ENCODE measurements around the gene PPP3CA. TPM values are rescaled to one million over a fixed set of nuclear protein-coding genes. Genes with fewer than 3 reads are reported as not detected.
A peak's percentile ranks its signal among the peaks of the same experiment; 100 is the strongest.

PPP3CA gene
- total RNA-seq, 1 donor from 2014 or later, result 38.4 TPM

DNA sequence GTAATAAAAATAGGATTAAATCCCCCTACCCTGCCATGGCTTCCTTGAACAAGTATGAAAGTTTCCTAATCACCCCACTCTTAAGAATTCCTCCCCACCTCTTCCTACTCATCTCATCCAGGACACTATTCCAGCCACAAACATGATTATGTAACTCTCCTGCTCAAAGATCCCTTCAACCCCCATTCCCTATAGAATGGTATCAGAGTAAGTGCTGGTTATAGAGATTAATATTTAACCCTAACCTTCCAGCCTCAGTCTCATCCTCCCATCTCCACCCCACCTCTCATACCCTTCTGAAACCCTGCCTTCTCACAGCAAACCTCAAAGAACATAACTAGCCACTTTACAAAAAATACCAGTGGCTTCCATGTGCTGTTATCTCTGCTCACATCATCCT lies 155.1 kb downstream of the PPP3CA start:
- no peaks in the 10 kb centered on the region for H3K9me3 Mint-ChIP-seq
- Histone ChIP-seq H3K27ac (no peak overlapping the region), H3K9ac (no peak overlapping the region)

DNA sequence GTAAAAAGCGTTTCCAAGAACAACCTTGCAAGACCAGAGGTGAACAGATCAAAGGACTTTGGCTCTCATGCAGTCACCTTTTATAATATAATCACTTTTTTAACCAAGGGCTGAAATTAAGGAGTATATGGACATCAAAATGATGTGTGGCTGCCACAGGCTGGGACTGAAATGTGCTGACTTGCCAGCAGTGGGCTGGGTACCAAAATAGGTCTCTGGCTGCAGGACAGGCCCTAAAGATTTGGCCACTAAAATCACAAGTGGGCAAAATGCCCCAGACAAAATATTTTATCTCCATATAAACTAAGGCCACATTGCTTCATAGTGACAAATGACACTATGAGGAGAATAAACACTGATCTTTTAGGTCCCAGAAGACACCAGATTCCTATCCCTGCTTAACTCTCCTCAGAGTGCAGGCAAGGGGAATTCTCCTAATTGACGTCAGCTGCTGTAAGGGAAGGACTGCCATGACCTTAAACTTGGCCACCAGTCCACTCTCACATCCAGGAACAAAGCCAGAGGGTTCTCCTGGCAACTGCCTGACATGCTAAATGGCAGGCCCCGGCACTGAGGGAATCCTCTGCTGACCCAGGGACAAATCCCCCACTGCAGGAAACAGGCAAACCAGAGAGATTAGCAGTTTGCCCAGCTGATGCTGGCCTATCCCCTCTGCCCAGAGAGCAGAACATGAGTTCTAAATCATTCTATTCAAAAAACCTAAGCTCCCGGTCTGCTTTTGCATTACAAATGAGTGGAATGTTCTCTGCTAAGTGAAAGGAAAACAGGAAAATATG lies 155.8 kb downstream of the PPP3CA start:
- Mint-ChIP-seq H3K36me3 (peaks cover 4% of the 10 kb centered on the region), H3K4me3 (no peak overlapping the region), H3K4me1 (peaks cover 26% of the 10 kb centered on the region), H3K27ac (no peak overlapping the region), H3K9me3 (no peaks in the 10 kb centered on the region), H3K27me3 (ENCODE audit: insufficient read depth, low read depth) (peaks cover 2% of the 10 kb centered on the region)
- peaks cover 24% of the 10 kb centered on the region for H3K4me1 ChIP-seq
- H3K9me3 ChIP-seq (ENCODE audit: low read depth), result no peaks in the 10 kb centered on the region
- no peak overlapping the region for H3K27ac ChIP-seq
- H4K20me1 ChIP-seq (ENCODE audit: low read depth), result peaks cover 7% of the 10 kb centered on the region
- H3K4me3 ChIP-seq, result no peak overlapping the region
- no peak overlapping the region for H3K4me2 ChIP-seq
- no peaks in the 10 kb centered on the region for H3K79me2 ChIP-seq (ENCODE audit: low read depth)
- H3K9ac ChIP-seq, result no peak overlapping the region
- H3K36me3 ChIP-seq, result no peaks in the 10 kb centered on the region
- peaks cover 4% of the 10 kb centered on the region for H3F3A ChIP-seq (ENCODE audit: low read depth)
- no peaks in the 10 kb centered on the region for H3K27me3 ChIP-seq
- peak; percentile 56 for DNase-seq (ENCODE audit: low spot score)
- TF ChIP-seq EZH2phosphoT487 (IDR thresholded peaks at IDR 0.05), result no peak
- no peak for TF ChIP-seq CTCF (IDR thresholded peaks at IDR 0.05)
- no peak for TF ChIP-seq EZH2 (IDR thresholded peaks at IDR 0.05)
- no peak overlapping the region for H2AFZ ChIP-seq (replicated peaks)

More for the DNA sequence above, 155.1 kb downstream of the PPP3CA start:
- TF ChIP-seq EZH2 (IDR thresholded peaks at IDR 0.05) (no peak), EZH2phosphoT487 (IDR thresholded peaks at IDR 0.05) (no peak), CTCF (IDR thresholded peaks at IDR 0.05) (no peak)
- Histone ChIP-seq H3F3A (ENCODE audit: low read depth) (peaks cover 4% of the 10 kb centered on the region), H3K27me3 (no peaks in the 10 kb centered on the region), H3K4me2 (no peak overlapping the region), H2AFZ (replicated peaks) (no peak overlapping the region), H3K36me3 (no peaks in the 10 kb centered on the region), H3K9me3 (ENCODE audit: low read depth) (no peaks in the 10 kb centered on the region), H4K20me1 (ENCODE audit: low read depth) (peaks cover 7% of the 10 kb centered on the region), H3K4me1 (peaks cover 19% of the 10 kb centered on the region), H3K79me2 (ENCODE audit: low read depth) (no peaks in the 10 kb centered on the region), H3K4me3 (no peak overlapping the region)
- Mint-ChIP-seq H3K4me3 (no peak overlapping the region), H3K4me1 (peaks cover 18% of the 10 kb centered on the region), H3K36me3 (peaks cover 4% of the 10 kb centered on the region), H3K27me3 (ENCODE audit: insufficient read depth, low read depth) (peaks cover 2% of the 10 kb centered on the region), H3K27ac (peak overlapping the region; percentile 6)
- DNase-seq (ENCODE audit: low spot score), result no peak

DNA sequence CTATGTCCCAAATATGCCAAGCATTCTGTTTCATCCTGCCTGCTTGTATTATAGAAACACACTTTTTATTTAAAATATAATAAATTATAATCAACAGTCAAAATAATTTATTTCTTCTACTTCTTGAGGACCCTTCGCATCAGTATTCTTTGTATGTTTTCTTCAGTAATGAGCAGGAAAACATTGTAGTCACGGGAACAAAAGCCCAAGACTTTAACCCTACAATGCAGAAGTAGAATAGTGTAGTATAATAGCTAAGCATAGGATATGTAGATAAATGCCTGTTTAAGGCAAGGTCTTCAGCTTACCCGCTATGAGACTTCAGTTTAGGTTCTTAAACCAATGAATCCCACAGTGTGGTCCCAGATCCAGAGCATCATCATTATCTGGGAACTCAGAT lies 156.6 kb downstream of the PPP3CA start:
- Histone ChIP-seq H3K79me2 (ENCODE audit: low read depth) (peaks cover 2% of the 10 kb centered on the region), H3K9me3 (ENCODE audit: low read depth) (no peaks in the 10 kb centered on the region), H3K36me3 (no peaks in the 10 kb centered on the region), H3F3A (ENCODE audit: low read depth) (peaks cover 4% of the 10 kb centered on the region), H3K4me2 (no peak overlapping the region), H3K4me3 (no peak overlapping the region), H2AFZ (replicated peaks) (no peak overlapping the region), H3K4me1 (peaks cover 24% of the 10 kb centered on the region), H3K9ac (no peak overlapping the region), H4K20me1 (ENCODE audit: low read depth) (peaks cover 7% of the 10 kb centered on the region), H3K27ac (no peak overlapping the region), H3K27me3 (no peaks in the 10 kb centered on the region)
- DNase-seq (ENCODE audit: low spot score), result no peak
- Mint-ChIP-seq H3K4me3 (no peak overlapping the region), H3K27me3 (ENCODE audit: insufficient read depth, low read depth) (peaks cover 2% of the 10 kb centered on the region), H3K4me1 (peaks cover 27% of the 10 kb centered on the region), H3K27ac (no peak overlapping the region), H3K36me3 (peaks cover 2% of the 10 kb centered on the region), H3K9me3 (no peaks in the 10 kb centered on the region)
- TF ChIP-seq EZH2phosphoT487 (IDR thresholded peaks at IDR 0.05) (no peak), EZH2 (IDR thresholded peaks at IDR 0.05) (no peak), CTCF (IDR thresholded peaks at IDR 0.05) (no peak)

All from neural progenitor cell (in vitro differentiated cells).